Smooth muscle cell of the brain vasculature (primary cell): Measurements from ENCODE around the gene ZNF362.

Experiments used
- DNase-seq: peaks from one replicate; pipeline ENCODE4 v3.0.0-alpha.2; 2012; ENCODE audit warnings: low read depth, low spot score

The ZNF362 gene

DNA sequence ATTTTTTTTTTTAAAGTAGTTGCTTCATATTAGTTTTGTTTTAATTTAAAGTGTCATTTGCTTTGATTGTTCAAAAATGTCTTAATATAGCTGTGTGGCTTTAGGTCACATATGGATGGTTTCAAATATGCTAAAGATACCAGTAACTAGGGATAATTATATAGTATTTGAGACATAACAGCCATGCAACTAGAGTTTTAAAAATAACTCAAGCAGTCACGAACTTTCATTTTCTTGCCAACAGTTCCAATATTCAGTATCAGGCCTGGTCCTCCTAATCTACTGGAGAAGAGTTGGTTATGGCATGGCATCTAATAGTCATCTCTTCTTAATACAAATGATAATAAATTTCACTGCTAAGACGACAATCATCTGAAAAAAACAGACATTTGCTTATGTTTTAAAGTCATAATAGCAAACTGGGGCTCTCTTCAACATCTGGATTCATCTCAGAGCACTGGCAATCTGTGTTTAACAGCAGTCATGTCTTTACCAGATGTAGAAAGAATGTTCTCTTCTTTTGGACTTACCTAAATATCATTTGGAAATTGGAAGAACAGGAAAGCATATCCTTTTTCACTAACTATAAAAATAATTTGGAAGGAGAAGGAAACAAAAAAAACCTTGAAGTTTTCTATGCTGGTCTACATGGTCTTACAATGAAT is 88.7 kb downstream of the ZNF362 start:
- no peak for DNase-seq

DNA sequence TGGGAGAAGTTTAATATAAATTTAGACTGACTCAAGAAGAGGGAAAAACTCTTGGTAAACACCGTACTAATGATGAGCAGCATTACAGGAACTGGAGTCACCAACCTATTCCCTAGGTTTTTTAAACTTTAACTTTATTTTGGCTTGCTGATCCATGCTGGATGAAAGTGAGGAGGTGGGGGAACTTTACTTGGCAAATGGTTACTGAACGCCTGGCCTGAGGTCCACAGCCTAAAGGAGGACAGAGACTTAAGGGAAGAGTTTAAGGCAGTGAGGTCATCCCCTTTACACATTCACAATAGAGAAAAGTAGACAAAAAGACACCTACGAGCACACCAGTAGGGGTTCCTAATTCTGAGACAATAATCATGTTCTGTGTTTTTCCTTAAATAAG is 90.2 kb downstream of the ZNF362 start:
- no peak for DNase-seq

DNA sequence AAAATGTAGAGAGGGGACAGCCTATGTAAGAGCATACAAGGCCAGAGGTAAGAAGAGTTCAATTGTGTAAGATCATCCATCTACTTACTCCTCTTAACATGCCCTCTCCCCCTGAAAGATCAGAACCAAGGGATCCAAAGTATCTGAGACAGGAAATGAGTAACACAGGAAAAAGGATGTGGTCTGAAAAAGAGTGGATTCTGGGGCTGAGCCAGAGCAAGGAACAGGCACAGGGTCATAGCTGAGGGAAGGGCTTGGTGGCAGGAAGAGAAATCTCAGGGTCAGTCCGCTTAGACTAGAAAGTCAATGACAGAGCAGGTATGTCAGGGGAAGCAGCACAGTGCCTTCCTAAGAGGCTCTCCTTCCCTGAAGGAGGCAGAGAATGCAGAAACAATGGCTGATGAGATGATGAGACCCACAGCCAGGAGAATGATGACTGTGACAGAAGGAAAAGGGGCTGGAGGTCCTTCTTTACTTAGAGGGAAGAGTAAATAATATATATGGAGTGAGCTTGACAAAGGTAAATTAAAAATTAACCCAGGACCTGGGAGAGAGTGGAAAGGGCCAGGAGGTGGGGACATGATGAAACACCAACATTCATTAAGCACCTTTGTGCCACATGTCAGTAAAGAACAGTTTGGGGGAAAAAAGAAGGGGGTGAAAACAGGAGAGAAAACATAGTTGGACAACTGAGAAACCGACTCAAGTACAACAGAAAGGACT is 90.8 kb downstream of the ZNF362 start:
- peak; percentile 71 for DNase-seq

DNA sequence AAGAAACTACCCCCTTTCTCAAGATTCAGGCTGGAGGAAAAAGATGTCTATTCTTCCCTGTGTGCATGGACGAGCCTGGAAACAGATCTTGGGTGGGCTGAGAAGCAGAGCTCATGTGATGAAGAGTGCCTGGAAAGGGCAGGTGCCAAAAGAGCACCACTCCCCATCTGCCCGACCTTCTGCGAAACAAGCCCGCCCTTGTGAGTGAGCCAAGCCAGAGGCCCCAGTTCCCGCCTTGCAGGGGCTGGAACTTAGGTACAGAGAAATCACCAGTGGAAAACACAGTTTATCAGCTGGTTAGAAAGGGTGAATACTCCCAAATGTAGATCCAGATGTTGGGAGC is 91.3 kb downstream of the ZNF362 start:
- no peak for DNase-seq

DNA sequence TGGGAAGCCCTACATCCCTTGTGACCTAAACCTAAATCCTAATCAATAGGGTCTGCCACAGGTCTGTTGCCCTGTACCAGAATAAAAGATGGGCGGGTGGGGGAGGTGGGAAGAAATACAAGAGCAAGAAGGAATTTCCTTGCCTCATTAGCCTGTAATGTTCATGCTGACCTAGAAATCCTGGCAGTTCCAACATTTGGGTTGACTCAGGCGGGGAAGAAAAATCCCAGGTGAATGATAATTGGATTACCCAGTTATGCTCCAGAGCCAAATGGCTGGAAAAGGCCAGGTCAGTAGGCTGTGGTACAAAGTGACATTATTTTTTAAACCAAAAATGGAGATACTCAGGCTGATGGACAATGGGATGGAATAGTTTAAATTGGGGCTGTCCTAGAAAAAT is 91.9 kb downstream of the ZNF362 start:
- DNase-seq: no peak

DNA sequence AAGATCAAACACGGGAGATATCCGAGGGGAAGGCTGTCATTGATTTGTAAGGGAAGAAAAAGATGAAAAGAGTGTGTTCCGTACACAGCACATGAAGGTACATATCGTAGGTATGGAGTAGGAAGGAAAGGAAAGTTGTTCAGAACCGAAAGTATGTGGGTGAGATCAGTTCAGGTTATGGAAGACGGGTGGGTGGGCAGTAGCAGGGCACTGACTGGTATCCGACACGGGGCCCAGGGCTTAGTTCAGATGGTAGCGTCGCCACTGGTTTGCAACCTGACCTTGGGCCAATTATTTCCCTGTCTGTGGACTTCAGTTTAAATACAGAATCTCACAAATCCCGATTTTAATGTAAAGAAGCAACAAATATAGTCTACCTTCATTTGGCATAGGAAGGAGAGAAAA is 92.4 kb downstream of the ZNF362 start:
- no peak for DNase-seq

DNA sequence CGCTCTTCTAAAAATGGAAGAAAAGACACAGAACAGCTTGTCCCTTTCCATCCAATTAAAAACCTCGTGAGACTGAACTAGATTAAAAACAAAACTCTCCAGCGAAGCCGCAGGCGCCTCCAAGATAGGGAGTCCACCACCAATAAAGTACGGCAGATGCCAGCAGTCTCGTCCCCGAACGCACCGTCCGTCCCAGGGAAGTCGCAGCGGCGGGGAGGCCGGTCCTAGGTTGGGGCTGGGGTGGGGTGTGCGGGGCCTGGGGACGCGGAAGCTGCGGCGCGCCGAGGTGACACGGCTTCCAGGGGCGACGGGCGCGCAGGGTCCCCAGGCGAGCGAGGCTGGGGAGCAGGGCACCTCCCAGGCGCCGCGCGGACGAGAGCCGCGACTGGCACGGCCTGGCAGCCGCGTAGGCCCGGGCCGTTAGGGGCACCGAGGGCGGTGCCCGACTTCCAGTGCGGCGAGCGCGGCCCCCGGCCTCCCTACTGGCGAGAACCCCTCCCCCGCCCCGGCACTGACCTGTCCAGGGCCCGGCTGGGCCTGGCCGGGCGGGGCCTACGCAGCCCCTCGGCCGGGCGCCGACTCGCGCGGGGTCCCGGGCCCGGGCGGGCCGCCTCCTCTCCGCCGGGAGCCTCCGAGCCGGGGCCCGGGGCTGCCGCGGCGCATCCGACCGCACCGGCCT is 92.9 kb downstream of the ZNF362 start:
- no peak for DNase-seq

DNA sequence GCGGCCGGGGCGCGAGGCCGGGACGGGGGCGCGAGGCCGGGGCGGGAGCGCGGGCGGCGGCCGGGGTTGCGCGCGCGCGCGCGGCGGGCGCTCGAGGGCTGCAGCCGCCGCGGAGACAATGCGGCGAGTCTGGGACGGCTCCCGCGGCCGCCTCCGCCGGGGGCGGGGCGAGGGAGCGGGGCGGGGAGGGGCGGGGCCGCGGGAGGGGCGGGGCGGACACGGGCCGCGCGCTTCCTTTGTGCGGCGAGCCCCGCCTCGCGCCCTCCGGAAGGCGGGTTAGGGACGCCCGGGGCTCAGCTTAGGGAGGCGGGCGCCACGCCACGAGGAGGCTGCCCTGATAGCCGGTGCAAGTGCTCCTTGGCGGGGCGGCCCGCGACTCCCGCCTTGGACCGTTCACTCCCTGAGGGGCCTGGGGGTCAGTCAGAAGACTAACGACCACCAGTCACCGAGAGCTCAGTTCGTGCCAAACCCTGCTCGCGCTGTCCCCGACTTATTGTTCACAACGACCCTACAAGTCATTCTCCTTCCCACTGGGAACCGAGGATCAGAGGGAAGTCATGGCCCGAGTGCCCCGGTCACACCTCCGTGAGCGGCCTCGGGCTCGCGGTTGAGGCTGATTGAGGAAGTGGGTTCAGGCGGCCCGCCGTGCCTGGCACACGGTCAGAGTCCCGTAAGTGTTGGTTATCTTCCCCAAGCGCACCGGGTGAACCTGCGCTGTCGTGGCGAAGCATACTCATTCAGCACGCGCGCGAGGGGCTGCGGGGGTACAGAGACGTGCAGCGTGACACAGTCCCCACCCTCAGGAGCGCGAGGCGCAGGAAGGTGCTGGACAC is 93.7 kb downstream of the ZNF362 start:
- DNase-seq: no peak
